Measurements from ENCODE around the gene RFC3. TPM values are rescaled to one million over a fixed set of nuclear protein-coding genes. Genes with fewer than 3 reads are reported as not detected.

The RFC3 gene
- total RNA-seq, 1 experiment from 2014 or later, result 30.8 TPM

DNA sequence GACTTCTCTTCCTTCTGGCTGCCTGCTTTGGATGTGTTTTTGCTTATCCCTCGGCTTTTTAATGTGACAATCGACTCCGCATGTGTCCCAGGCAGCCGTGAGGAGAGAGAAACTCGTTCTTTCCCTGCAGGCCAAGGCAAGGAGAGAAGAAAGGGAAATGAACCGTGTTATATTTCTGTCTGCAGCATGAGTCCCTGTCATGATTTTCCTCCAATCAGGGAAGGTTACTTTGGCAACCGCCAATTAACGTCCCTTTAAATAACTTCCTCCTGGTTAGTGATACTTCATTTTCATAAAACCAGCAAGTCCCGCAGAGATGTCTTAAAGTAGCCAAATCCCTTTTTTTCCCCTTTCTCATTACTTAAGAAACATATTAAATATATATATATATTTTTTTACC lies 42.6 kb downstream of the RFC3 start:
- CTCF ChIA-PET, result no interaction called here

DNA sequence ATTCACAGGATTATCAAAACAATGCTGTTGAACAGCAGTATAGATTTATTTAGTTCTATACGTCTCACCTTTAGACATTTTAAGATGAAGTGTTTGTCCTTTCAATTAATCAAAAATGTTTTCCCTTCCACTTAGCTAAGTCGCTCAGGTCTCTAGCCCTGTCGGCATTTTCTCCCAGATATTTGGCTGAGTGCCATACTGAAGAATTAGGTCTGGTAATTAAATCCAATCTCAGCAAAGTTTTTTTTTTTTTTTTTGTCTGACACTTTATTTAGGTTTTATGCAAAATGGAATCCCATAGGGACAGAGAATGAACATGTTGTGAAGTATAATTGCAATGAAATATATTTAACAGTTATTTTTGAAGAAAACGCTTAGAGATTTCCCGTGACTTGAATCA lies 44.1 kb downstream of the RFC3 start:
- H3K4me1 Mint-ChIP-seq (ENCODE audit: low read depth, unreplicated experiment), result no peaks in the 10 kb centered on the region
- H3K27ac Mint-ChIP-seq (ENCODE audit: unreplicated experiment), result no peak overlapping the region
- H3K9me3 Mint-ChIP-seq (ENCODE audit: low read depth, unreplicated experiment), result no peaks in the 10 kb centered on the region
- no peaks in the 10 kb centered on the region for H3K27me3 Mint-ChIP-seq (ENCODE audit: unreplicated experiment)
- no peak for TF ChIP-seq CTCF (IDR thresholded peaks at IDR 0.05; ENCODE audit: unreplicated experiment)
- H3K4me3 Mint-ChIP-seq (ENCODE audit: low read depth, unreplicated experiment), result no peak overlapping the region
- intact Hi-C loops (cut with micrococcal nuclease; ENCODE audit: unreplicated experiment), result no loop called here
- BruUV-seq (replicated peaks), result no TSS peak
- no peak for DNase-seq
- no peaks in the 10 kb centered on the region for H3K36me3 Mint-ChIP-seq (ENCODE audit: insufficient read depth, unreplicated experiment)
- CTCF ChIA-PET, result interaction anchor here (0.7 kb wide), 1 partner anchor 45 kb away, joined by 7 read pairs; no protein-coding TSS in a partner anchor

More for the DNA sequence above, 42.6 kb downstream of the RFC3 start:
- H3K36me3 Mint-ChIP-seq (ENCODE audit: insufficient read depth, unreplicated experiment), result no peaks in the 10 kb centered on the region
- DNase-seq, result no peak
- no peaks in the 10 kb centered on the region for H3K9me3 Mint-ChIP-seq (ENCODE audit: low read depth, unreplicated experiment)
- intact Hi-C loops (cut with micrococcal nuclease; ENCODE audit: unreplicated experiment), result no loop called here
- H3K4me3 Mint-ChIP-seq (ENCODE audit: low read depth, unreplicated experiment), result no peak overlapping the region
- no peak for TF ChIP-seq CTCF (IDR thresholded peaks at IDR 0.05; ENCODE audit: unreplicated experiment)
- no peaks in the 10 kb centered on the region for H3K4me1 Mint-ChIP-seq (ENCODE audit: low read depth, unreplicated experiment)
- H3K27ac Mint-ChIP-seq (ENCODE audit: unreplicated experiment), result no peak overlapping the region
- no TSS peak for BruUV-seq (replicated peaks)
- H3K27me3 Mint-ChIP-seq (ENCODE audit: unreplicated experiment), result no peaks in the 10 kb centered on the region

GRCh38 chr13:33863188-33863789 lies 45.3 kb downstream of the RFC3 start:
- H3K4me3 Mint-ChIP-seq (ENCODE audit: low read depth, unreplicated experiment), result no peak overlapping the region
- no peaks in the 10 kb centered on the region for H3K9me3 Mint-ChIP-seq (ENCODE audit: low read depth, unreplicated experiment)
- no peaks in the 10 kb centered on the region for H3K27me3 Mint-ChIP-seq (ENCODE audit: unreplicated experiment)
- H3K36me3 Mint-ChIP-seq (ENCODE audit: insufficient read depth, unreplicated experiment), result no peaks in the 10 kb centered on the region
- H3K27ac Mint-ChIP-seq (ENCODE audit: unreplicated experiment), result no peak overlapping the region
- DNase-seq, result no peak
- CTCF ChIA-PET, result no interaction called here
- TF ChIP-seq CTCF (IDR thresholded peaks at IDR 0.05; ENCODE audit: unreplicated experiment), result no peak
- H3K4me1 Mint-ChIP-seq (ENCODE audit: low read depth, unreplicated experiment), result no peaks in the 10 kb centered on the region
- intact Hi-C loops (cut with micrococcal nuclease; ENCODE audit: unreplicated experiment), result no loop called here
- no TSS peak for BruUV-seq (replicated peaks)

DNA sequence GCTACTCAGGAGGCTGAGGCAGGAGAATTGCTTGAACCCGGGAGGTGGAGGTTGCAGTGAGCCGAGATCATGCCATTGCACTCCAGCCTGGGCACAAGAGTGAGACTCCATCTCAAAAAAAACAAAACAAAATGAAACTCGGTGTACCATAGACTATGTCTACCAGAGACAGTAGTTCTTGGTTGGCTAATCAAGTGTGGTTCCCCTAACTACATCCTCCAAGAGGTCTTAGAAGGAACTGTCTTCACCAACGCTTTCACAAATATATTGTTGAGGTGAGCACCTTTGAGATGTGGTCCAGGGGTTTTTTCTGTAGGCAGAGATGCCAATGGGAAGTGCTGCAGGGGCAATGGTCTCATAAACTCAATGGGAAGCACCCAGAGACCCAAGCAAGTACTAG lies 48.0 kb downstream of the RFC3 start:
- CTCF ChIA-PET, result no interaction called here
- no peaks in the 10 kb centered on the region for H3K9me3 Mint-ChIP-seq (ENCODE audit: low read depth, unreplicated experiment)
- H3K4me3 Mint-ChIP-seq (ENCODE audit: low read depth, unreplicated experiment), result no peak overlapping the region
- TF ChIP-seq CTCF (IDR thresholded peaks at IDR 0.05; ENCODE audit: unreplicated experiment), result no peak
- H3K27ac Mint-ChIP-seq (ENCODE audit: unreplicated experiment), result no peak overlapping the region
- intact Hi-C loops (cut with micrococcal nuclease; ENCODE audit: unreplicated experiment), result no loop called here
- H3K4me1 Mint-ChIP-seq (ENCODE audit: low read depth, unreplicated experiment), result no peaks in the 10 kb centered on the region
- no peaks in the 10 kb centered on the region for H3K27me3 Mint-ChIP-seq (ENCODE audit: unreplicated experiment)
- BruUV-seq (replicated peaks), result no TSS peak
- no peaks in the 10 kb centered on the region for H3K36me3 Mint-ChIP-seq (ENCODE audit: insufficient read depth, unreplicated experiment)
- DNase-seq, result no peak
